WTC11 (cell line): Measurements from ENCODE around the gene CAPN3. TPM values are rescaled to one million over a fixed set of nuclear protein-coding genes. Genes with fewer than 3 reads are reported as not detected.

Experiments
- ATAC-seq: fragments of 200-7000 bp; cut with Tn5 transposase; 2 replicates; pipeline ENCODE4 v1.10.0; 2021; ENCODE audit warnings: mild to moderate bottlenecking, moderate library complexity
- CTCF ChIA-PET: fragments of 300-600 bp; sonication (Branson Sonifier 250); formaldehyde crosslinking; loops from one replicate; lab custom pipeline; 2021; ENCODE audit warnings: antibody characterized with exemption; lab: Charles Lee
- POLR2A ChIA-PET: fragments of 350-600 bp; sonication (Branson Sonifier 250); formaldehyde crosslinking; loops from one replicate; lab custom pipeline; 2021; ENCODE audit warnings: antibody characterized with exemption; lab: Charles Lee
- DNase-seq: peaks from one replicate; pipeline ENCODE4 v3.0.0; 2021; ENCODE audit warnings: low spot score
- H3K27ac Mint-ChIP-seq: 2 replicates; pipeline ENCODE4 v1.8.0; 2021; ENCODE audit warnings: mixed read lengths
- H3K27me3 Mint-ChIP-seq: 2 replicates; pipeline ENCODE4 v1.8.0; 2021; ENCODE audit warnings: low read depth, mild to moderate bottlenecking, moderate library complexity, mixed read lengths
- H3K36me3 Mint-ChIP-seq: 2 replicates; pipeline ENCODE4 v1.8.0; 2021; ENCODE audit warnings: mixed read lengths
- H3K4me1 Mint-ChIP-seq: 2 replicates; pipeline ENCODE4 v1.8.0; 2022; ENCODE audit warnings: mixed read lengths
- H3K4me3 Mint-ChIP-seq: 2 replicates; pipeline ENCODE4 v1.8.0; 2021; ENCODE audit warnings: mild to moderate bottlenecking, moderate library complexity, mixed read lengths
- H3K9me3 Mint-ChIP-seq: 2 replicates; pipeline ENCODE4 v1.8.0; 2021; ENCODE audit warnings: mixed read lengths
- AFF4 ChIP-seq: sonication (generic); formaldehyde crosslinking; IDR thresholded peaks from 2 replicates; pipeline ENCODE4 v1.8.1; 2023; ENCODE audit warnings: mild to moderate bottlenecking, missing genetic modification reagents, borderline replicate concordance
- ARID4B ChIP-seq: sonication (generic); formaldehyde crosslinking; IDR thresholded peaks from 2 replicates; pipeline ENCODE4 v1.8.0; 2023; ENCODE audit warnings: missing genetic modification reagents, mild to moderate bottlenecking, borderline replicate concordance
- ATF2 ChIP-seq: sonication (generic); formaldehyde crosslinking; IDR thresholded peaks from 2 replicates; pipeline ENCODE4 v1.8.1; 2022; ENCODE audit warnings: low read depth, missing genetic modification reagents, borderline replicate concordance
- IRF2 ChIP-seq: sonication (generic); formaldehyde crosslinking; IDR thresholded peaks from 2 replicates; pipeline ENCODE4 v1.8.0; 2022; ENCODE audit warnings: low read depth, missing genetic modification reagents, borderline replicate concordance
- NFATC4 ChIP-seq: fragments of 250-450 bp; sonication (Bioruptor Pico); IDR thresholded peaks from 2 replicates; pipeline ENCODE4 v1.9.0; 2021; ENCODE audit warnings: mild to moderate bottlenecking
- OVOL2 ChIP-seq: fragments of 250-450 bp; sonication (Bioruptor Pico); IDR thresholded peaks from 2 replicates; pipeline ENCODE4 v1.9.0; 2021; ENCODE audit warnings: mild to moderate bottlenecking, borderline replicate concordance
- PREB ChIP-seq: sonication (generic); formaldehyde crosslinking; IDR thresholded peaks from 2 replicates; pipeline ENCODE4 v1.8.1; 2022; ENCODE audit warnings: mild to moderate bottlenecking, missing genetic modification reagents, moderate library complexity, borderline replicate concordance
- SP1 ChIP-seq: sonication (generic); formaldehyde crosslinking; conservative IDR thresholded peaks from 2 replicates; pipeline ENCODE4 v1.8.1; 2022; ENCODE audit warnings: missing genetic modification reagents
- TEAD1 ChIP-seq: sonication (generic); formaldehyde crosslinking; IDR thresholded peaks from 2 replicates; pipeline ENCODE4 v1.8.0; 2022; ENCODE audit warnings: mild to moderate bottlenecking, missing genetic modification reagents
- TEAD4 ChIP-seq: sonication (generic); formaldehyde crosslinking; IDR thresholded peaks from 2 replicates; pipeline ENCODE4 v1.8.0; 2022; ENCODE audit warnings: mild to moderate bottlenecking, missing genetic modification reagents
- ZBTB43 ChIP-seq: sonication (generic); formaldehyde crosslinking; IDR thresholded peaks from 2 replicates; pipeline ENCODE4 v1.8.1; 2023; ENCODE audit warnings: mild to moderate bottlenecking, missing genetic modification reagents
- ZMAT4 ChIP-seq: fragments of 250-450 bp; sonication (Bioruptor Pico); IDR thresholded peaks from 2 replicates; pipeline ENCODE4 v1.9.0; 2021; ENCODE audit warnings: mild to moderate bottlenecking
- ZNF263 ChIP-seq: sonication (generic); formaldehyde crosslinking; IDR thresholded peaks from 2 replicates; pipeline ENCODE4 v1.8.1; 2022; ENCODE audit warnings: low read depth, mild to moderate bottlenecking, moderate library complexity, missing genetic modification reagents
- ZNF281 ChIP-seq: sonication (generic); formaldehyde crosslinking; IDR thresholded peaks from 2 replicates; pipeline ENCODE4 v1.8.0; 2023; ENCODE audit warnings: mild to moderate bottlenecking, missing genetic modification reagents
- ZNF396 ChIP-seq: fragments of 250-450 bp; sonication (Bioruptor Pico); IDR thresholded peaks from 2 replicates; pipeline ENCODE4 v1.8.0; 2021; ENCODE audit warnings: mild to moderate bottlenecking, moderate library complexity, borderline replicate concordance
- ZNF512 ChIP-seq: sonication (generic); formaldehyde crosslinking; IDR thresholded peaks from 2 replicates; pipeline ENCODE4 v1.8.1; 2022; ENCODE audit warnings: missing genetic modification reagents, borderline replicate concordance
- total RNA-seq: library from RNA; stranded (reverse); gene quantifications from 3 replicates; pipeline ENCODE4 v1.2.3, GENCODE V29; 2021

CAPN3 gene
- total RNA-seq, 1 experiment from 2014 or later, result 0.70 TPM

GRCh38 chr15:42394106-42394505 is 34.8 kb downstream of the CAPN3 start:
- TF ChIP-seq PREB (no peak), ZNF281 (CRISPR knock-in tag) (no peak), TEAD4 (CRISPR knock-in tag) (no peak), ZMAT4 (no peak), ARID4B (CRISPR knock-in tag) (no peak), NFATC4 (CRISPR knock-in tag) (no peak), IRF2 (CRISPR knock-in tag) (no peak), ATF2 (CRISPR knock-in tag) (no peak), TEAD1 (CRISPR knock-in tag) (no peak), ZBTB43 (CRISPR knock-in tag) (no peak), OVOL2 (CRISPR knock-in tag) (no peak), ZNF263 (CRISPR knock-in tag) (no peak), ZNF512 (CRISPR knock-in tag) (no peak), AFF4 (CRISPR knock-in tag) (no peak), SP1 (no peak), ZNF396 (CRISPR knock-in tag) (no peak)
- Mint-ChIP-seq H3K9me3 (no peaks in the 10 kb centered on the region), H3K4me3 (no peak overlapping the region), H3K4me1 (no peaks in the 10 kb centered on the region), H3K27me3 (no peaks in the 10 kb centered on the region; the same call in 1 of the 2 replicates), H3K27ac (no peak overlapping the region; the same call in 1 of the 2 replicates), H3K36me3 (no peaks in the 10 kb centered on the region)
- ATAC-seq, result no peak
- DNase-seq, result no peak
- POLR2A ChIA-PET, result no interaction called here
- CTCF ChIA-PET, result interaction anchor here (1.0 kb wide), 1 partner anchor 9 kb away, joined by 4 read pairs; no protein-coding TSS in a partner anchor
